Measurements from ENCODE around the gene TEKTIP1. TPM values are rescaled to one million over a fixed set of nuclear protein-coding genes. Genes with fewer than 3 reads are reported as not detected.

TEKTIP1 gene
- total and polyA plus RNA-seq, 2 of the 4 experiments (the other 2 are of a cell fraction): not detected

DNA sequence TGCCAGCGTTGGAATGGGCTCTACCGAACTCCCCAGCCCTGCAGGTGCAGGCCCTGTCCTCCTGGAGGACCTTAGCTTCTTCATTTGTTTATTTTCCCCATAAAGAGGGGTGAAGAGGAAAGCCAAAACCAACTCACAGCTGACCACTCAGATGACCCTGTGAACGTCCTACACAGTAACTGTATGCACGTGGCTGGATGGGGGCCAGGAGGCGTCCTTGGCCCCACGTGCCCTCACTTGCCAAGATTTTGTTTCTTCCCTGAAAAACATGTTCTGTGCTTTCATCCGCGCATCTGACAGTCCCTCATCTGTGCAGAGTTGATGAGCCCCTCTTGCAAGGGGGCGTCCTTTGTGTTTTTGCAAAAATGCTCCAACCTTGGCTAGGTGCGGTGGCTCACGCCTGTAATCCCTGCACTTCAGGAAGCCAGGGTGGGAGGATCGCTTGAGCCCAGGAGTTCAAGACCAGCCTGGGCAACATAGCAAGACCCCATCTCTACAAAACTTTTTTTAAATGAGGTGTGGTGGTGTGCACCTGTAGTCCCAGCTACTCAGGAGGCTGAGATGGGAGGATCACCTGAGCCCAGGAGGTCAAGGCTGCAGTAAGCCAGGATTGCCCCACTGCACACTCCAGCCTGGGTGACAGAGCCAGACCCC, 5.3 kb upstream of the TEKTIP1 start:
- Histone ChIP-seq H4K20me1 (ENCODE audit: insufficient read depth, low read length) (peaks cover 22% of the 10 kb centered on the region), H4K8ac (ENCODE audit: low read depth in 2 of 2, low read length in 2 of 2) (no peak overlapping the region), H3K27me3 (ENCODE audit: control insufficient read depth, insufficient read depth, low read length) (no peaks in the 10 kb centered on the region), H3K4me2 (ENCODE audit: low read depth, low read length) (no peak overlapping the region), H3K4me3 (ENCODE audit: insufficient read depth, low read depth, low read length) (no peak overlapping the region), H3K27ac (ENCODE audit: insufficient read depth, low read length) (no peak overlapping the region), H3K9me1 (ENCODE audit: insufficient read depth, low read length) (0 out of 2 replicates have a peak, but pooled peaks cover 2% of the 10 kb centered on the region), H2AK9ac (replicated peaks; ENCODE audit: low read depth, low read length, poor library complexity) (no peak overlapping the region), H4K5ac (ENCODE audit: low read depth, low read length) (no peak overlapping the region), H3K4ac (ENCODE audit: low read depth, low read length) (no peak overlapping the region), H3K56ac (ENCODE audit: extremely low read depth, insufficient read depth, low read length) (no peak overlapping the region), H3K14ac (replicated peaks; ENCODE audit: low read depth, low read length) (no peak overlapping the region), H3K4me1 (ENCODE audit: control insufficient read depth, insufficient read depth, low read length) (no peaks in the 10 kb centered on the region), H3K23ac (ENCODE audit: low read depth, low read length) (no peak overlapping the region), H2BK15ac (ENCODE audit: low read depth, low read length) (no peak overlapping the region), H2AK5ac (ENCODE audit: low read depth, low read length) (no peak overlapping the region), H2BK120ac (ENCODE audit: low read depth, low read length) (no peak overlapping the region), H4K91ac (ENCODE audit: insufficient read depth, low read depth, low read length) (no peak overlapping the region), H3K9me3 (ENCODE audit: control insufficient read depth, insufficient read depth, low read length) (no peaks in the 10 kb centered on the region), H2AFZ (replicated peaks; ENCODE audit: low read length, poor library complexity) (no peak overlapping the region), H2BK5ac (ENCODE audit: low read depth, low read length, poor library complexity, severe bottlenecking) (no peak overlapping the region), H3K9ac (ENCODE audit: low read depth, low read length) (no peak overlapping the region), H2BK20ac (ENCODE audit: low read depth, low read length) (no peak overlapping the region), H3K36me3 (ENCODE audit: control insufficient read depth, insufficient read depth, low read length) (peaks cover 61% of the 10 kb centered on the region), H3K79me1 (ENCODE audit: low read depth in 1 of 2, low read length in 2 of 2) (peaks cover 3 to 25% of the 10 kb centered on the region in 2 experiments; a peak in 3 of 4 replicates), H3K18ac (ENCODE audit: low read depth, low read length) (no peak overlapping the region)
- POLR2A ChIA-PET (ENCODE audit: unreplicated experiment): no interaction called here
- BruUV-seq (replicated peaks): no TSS peak
- CTCF ChIA-PET: no interaction called here
- no peak for TF ChIP-seq NFE2L2 (IDR thresholded peaks at IDR 0.05; ENCODE audit: low read depth, low read length)
- TF ChIP-seq POLR2A (IDR thresholded peaks at IDR 0.05; ENCODE audit: low read depth, low read length): no peak
- TF ChIP-seq MAFK (IDR thresholded peaks at IDR 0.05; ENCODE audit: low read depth, low read length): no peak
- no peak for TF ChIP-seq FOS (IDR thresholded peaks at IDR 0.05; ENCODE audit: low read depth, low read length)
- TF ChIP-seq CHD1 (IDR thresholded peaks at IDR 0.05; ENCODE audit: low read depth, low read length): no peak
- no peak for TF ChIP-seq RFX5 (IDR thresholded peaks at IDR 0.05; ENCODE audit: low read depth, low read length)
- no peak for TF ChIP-seq RAD21 (IDR thresholded peaks at IDR 0.05; ENCODE audit: low read length)
- no peak for TF ChIP-seq SMC3 (IDR thresholded peaks at IDR 0.05; ENCODE audit: low read depth, low read length)
- TF ChIP-seq MXI1 (IDR thresholded peaks at IDR 0.05; ENCODE audit: borderline replicate concordance, low read depth, low read length): no peak
- no peak for TF ChIP-seq ELK1 (IDR thresholded peaks at IDR 0.05; ENCODE audit: borderline replicate concordance, low read depth, low read length)
- TF ChIP-seq, protein P1, sequence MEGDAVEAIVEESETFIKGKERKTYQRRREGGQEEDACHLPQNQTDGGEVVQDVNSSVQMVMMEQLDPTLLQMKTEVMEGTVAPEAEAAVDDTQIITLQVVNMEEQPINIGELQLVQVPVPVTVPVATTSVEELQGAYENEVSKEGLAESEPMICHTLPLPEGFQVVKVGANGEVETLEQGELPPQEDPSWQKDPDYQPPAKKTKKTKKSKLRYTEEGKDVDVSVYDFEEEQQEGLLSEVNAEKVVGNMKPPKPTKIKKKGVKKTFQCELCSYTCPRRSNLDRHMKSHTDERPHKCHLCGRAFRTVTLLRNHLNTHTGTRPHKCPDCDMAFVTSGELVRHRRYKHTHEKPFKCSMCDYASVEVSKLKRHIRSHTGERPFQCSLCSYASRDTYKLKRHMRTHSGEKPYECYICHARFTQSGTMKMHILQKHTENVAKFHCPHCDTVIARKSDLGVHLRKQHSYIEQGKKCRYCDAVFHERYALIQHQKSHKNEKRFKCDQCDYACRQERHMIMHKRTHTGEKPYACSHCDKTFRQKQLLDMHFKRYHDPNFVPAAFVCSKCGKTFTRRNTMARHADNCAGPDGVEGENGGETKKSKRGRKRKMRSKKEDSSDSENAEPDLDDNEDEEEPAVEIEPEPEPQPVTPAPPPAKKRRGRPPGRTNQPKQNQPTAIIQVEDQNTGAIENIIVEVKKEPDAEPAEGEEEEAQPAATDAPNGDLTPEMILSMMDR (conservative IDR thresholded peaks at IDR 0.05; ENCODE audit: low read depth, low read length): no peak
- TF ChIP-seq MAZ (IDR thresholded peaks at IDR 0.05; ENCODE audit: borderline replicate concordance, low read depth, low read length): no peak
- TF ChIP-seq CEBPB (IDR thresholded peaks at IDR 0.05; ENCODE audit: low read depth, low read length): no peak
- no peak for TF ChIP-seq RCOR1 (IDR thresholded peaks at IDR 0.05; ENCODE audit: insufficient replicate concordance, low read length)
- TF ChIP-seq BHLHE40 (IDR thresholded peaks at IDR 0.05; ENCODE audit: low read depth, low read length): no peak
- no peak for TF ChIP-seq USF2 (IDR thresholded peaks at IDR 0.05; ENCODE audit: low read depth, low read length)
- in situ Hi-C loops (cut with MboI; ENCODE audit: low sequenced_read_pairs): no loop called here
- intact Hi-C loops (cut with micrococcal nuclease): no loop called here
- DNase-seq (no peak), ATAC-seq (ENCODE audit: low read depth) (no peak)
- dilution Hi-C loops (cut with HindIII; ENCODE audit: low sequenced_read_pairs, unreplicated experiment): no loop called here
- 89% methylated on average over 6 of the region's 12 CpGs; no CpG with 5 or more reads in 1 of the 2 experiments for WGBS, 2 experiments (ENCODE audit: extremely low coverage in 2 of 2, insufficient read length in 1 of 2)

Measured in IMR-90 (cell line).